ENCODE measurements around the gene FAM180A. TPM values are rescaled to one million over a fixed set of nuclear protein-coding genes. Genes with fewer than 3 reads are reported as not detected.

Gene FAM180A
- total RNA-seq, 1 experiment from 2014 or later = not detected

GRCh38 chr7:135771961-135772638 lies 23.5 kb upstream of the FAM180A start:
- POLR2A ChIA-PET = interaction anchor here (0.6 kb wide), 1 partner anchor 197 kb away, joined by 9 read pairs; no protein-coding TSS in a partner anchor
- intact Hi-C loops (cut with micrococcal nuclease; ENCODE audit: unreplicated experiment) = no loop called here

GRCh38 chr7:135771051-135771450 lies 22.4 kb upstream of the FAM180A start:
- H3K4me3 ChIP-seq (ENCODE audit: low read depth in 2 of 2, low read length in 2 of 2) = no peak overlapping the region
- no peak for DNase-seq (ENCODE audit: low read depth, low spot score)
- H3K4me1 ChIP-seq (ENCODE audit: control insufficient read depth, insufficient read depth, low read length) = no peaks in the 10 kb centered on the region
- ATAC-seq = no peak
- ChIA-PET CTCF (no interaction called here), POLR2A (no interaction called here)
- no peaks in the 10 kb centered on the region for H3K9me3 ChIP-seq (ENCODE audit: control insufficient read depth, insufficient read depth, low read depth, low read length)
- intact Hi-C loops (cut with micrococcal nuclease; ENCODE audit: unreplicated experiment) = no loop called here
- H3K27ac ChIP-seq (ENCODE audit: low read length) = no peak overlapping the region
- TF ChIP-seq, protein P1, sequence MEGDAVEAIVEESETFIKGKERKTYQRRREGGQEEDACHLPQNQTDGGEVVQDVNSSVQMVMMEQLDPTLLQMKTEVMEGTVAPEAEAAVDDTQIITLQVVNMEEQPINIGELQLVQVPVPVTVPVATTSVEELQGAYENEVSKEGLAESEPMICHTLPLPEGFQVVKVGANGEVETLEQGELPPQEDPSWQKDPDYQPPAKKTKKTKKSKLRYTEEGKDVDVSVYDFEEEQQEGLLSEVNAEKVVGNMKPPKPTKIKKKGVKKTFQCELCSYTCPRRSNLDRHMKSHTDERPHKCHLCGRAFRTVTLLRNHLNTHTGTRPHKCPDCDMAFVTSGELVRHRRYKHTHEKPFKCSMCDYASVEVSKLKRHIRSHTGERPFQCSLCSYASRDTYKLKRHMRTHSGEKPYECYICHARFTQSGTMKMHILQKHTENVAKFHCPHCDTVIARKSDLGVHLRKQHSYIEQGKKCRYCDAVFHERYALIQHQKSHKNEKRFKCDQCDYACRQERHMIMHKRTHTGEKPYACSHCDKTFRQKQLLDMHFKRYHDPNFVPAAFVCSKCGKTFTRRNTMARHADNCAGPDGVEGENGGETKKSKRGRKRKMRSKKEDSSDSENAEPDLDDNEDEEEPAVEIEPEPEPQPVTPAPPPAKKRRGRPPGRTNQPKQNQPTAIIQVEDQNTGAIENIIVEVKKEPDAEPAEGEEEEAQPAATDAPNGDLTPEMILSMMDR (IDR thresholded peaks at IDR 0.05) = no peak
- TF ChIP-seq REST (IDR thresholded peaks at IDR 0.05; ENCODE audit: insufficient read depth in 1 of 2, low read depth in 2 of 2, low read length in 1 of 2) (no peak), POLR2AphosphoS5 (IDR thresholded peaks at IDR 0.05; ENCODE audit: low read depth, low read length) (no peak), TCF7L2 (IDR thresholded peaks at IDR 0.05; ENCODE audit: low read depth, low read length) (no peak), SIN3A (IDR thresholded peaks at IDR 0.05; ENCODE audit: borderline replicate concordance, insufficient read depth, low read depth, low read length) (no peak)
- no peaks in the 10 kb centered on the region for H3K36me3 ChIP-seq (ENCODE audit: control insufficient read depth, insufficient read depth, low read length)
- no TSS peak for BruUV-seq (replicated peaks)
- H3K27me3 ChIP-seq (ENCODE audit: control insufficient read depth, insufficient read depth, low read length) = peaks cover 9% of the 10 kb centered on the region; the same call in 1 of the 2 replicates
- in situ Hi-C loops (cut with HindIII; ENCODE audit: low pct_unique_long_range_greater_than_20kb, low sequenced_read_pairs) = no loop called here

More at GRCh38 chr7:135771961-135772638, 23.5 kb upstream of the FAM180A start:
- ATAC-seq (no peak), DNase-seq (ENCODE audit: low read depth, low spot score) (no peak)
- Histone ChIP-seq H3K9me3 (ENCODE audit: control insufficient read depth, insufficient read depth, low read depth, low read length) (no peaks in the 10 kb centered on the region), H3K27me3 (ENCODE audit: control insufficient read depth, insufficient read depth, low read length) (peaks cover 3% of the 10 kb centered on the region; the same call in 1 of the 2 replicates), H3K4me1 (ENCODE audit: control insufficient read depth, insufficient read depth, low read length) (no peaks in the 10 kb centered on the region), H3K36me3 (ENCODE audit: control insufficient read depth, insufficient read depth, low read length) (no peaks in the 10 kb centered on the region), H3K4me3 (ENCODE audit: low read depth in 2 of 2, low read length in 2 of 2) (no peak overlapping the region), H3K27ac (ENCODE audit: low read length) (no peak overlapping the region)
- in situ Hi-C loops (cut with HindIII; ENCODE audit: low pct_unique_long_range_greater_than_20kb, low sequenced_read_pairs) = no loop called here
- TF ChIP-seq TCF7L2 (IDR thresholded peaks at IDR 0.05; ENCODE audit: low read depth, low read length) = no peak
- TF ChIP-seq, protein P1 (IDR thresholded peaks at IDR 0.05) = no peak
- TF ChIP-seq POLR2AphosphoS5 (IDR thresholded peaks at IDR 0.05; ENCODE audit: low read depth, low read length) = no peak
- no peak for TF ChIP-seq SIN3A (IDR thresholded peaks at IDR 0.05; ENCODE audit: borderline replicate concordance, insufficient read depth, low read depth, low read length)
- TF ChIP-seq REST (IDR thresholded peaks at IDR 0.05; ENCODE audit: insufficient read depth in 1 of 2, low read depth in 2 of 2, low read length in 1 of 2) = no peak
- no TSS peak for BruUV-seq (replicated peaks)
- CTCF ChIA-PET = no interaction called here

Data from Panc1 (cell line).